GM18519 (cell line): ENCODE data around the gene MC1R.
"Not testable (repeated sequence)": the region's sequence is repeated elsewhere in the genome, so short reads cannot be mapped to it uniquely, and the experiment has no call there.

Experiments
- ATAC-seq: cut with Tn5 transposase; IDR thresholded peaks from one replicate; pipeline ENCODE4 v1.9.1; 2021; ENCODE audit warnings: mild to moderate bottlenecking, moderate library complexity; ENCODE audit not compliant: unreplicated experiment, low FRiP score

The MC1R gene

DNA sequence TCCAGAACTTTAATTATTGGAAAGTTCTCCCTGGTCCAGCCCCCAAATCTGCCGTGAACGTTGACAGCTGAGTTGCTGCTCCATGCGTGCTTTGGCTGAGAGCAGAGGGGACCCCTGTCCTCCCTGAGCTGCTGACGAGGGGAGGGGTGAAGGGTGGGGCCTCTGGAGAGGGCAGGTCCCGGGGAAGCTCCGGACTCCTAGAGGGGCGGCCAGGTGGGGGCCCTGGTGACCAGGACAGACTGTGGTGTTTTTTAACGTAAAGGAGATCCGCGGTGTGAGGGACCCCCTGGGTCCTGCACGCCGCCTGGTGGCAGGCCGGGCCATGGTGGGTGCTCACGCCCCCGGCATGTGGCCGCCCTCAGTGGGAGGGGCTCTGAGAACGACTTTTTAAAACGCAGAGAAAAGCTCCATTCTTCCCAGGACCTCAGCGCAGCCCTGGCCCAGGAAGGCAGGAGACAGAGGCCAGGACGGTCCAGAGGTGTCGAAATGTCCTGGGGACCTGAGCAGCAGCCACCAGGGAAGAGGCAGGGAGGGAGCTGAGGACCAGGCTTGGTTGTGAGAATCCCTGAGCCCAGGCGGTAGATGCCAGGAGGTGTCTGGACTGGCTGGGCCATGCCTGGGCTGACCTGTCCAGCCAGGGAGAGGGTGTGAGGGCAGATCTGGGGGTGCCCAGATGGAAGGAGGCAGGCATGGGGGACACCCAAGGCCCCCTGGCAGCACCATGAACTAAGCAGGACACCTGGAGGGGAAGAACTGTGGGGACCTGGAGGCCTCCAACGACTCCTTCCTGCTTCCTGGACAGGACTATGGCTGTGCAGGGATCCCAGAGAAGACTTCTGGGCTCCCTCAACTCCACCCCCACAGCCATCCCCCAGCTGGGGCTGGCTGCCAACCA lies at the start of gene MC1R:
Gene MC1R (plus strand): TSS at position 410 of the 895 bp plus-strand sequence. CDS start 397 bp downstream, at position 807.
- ATAC-seq = no peak

DNA sequence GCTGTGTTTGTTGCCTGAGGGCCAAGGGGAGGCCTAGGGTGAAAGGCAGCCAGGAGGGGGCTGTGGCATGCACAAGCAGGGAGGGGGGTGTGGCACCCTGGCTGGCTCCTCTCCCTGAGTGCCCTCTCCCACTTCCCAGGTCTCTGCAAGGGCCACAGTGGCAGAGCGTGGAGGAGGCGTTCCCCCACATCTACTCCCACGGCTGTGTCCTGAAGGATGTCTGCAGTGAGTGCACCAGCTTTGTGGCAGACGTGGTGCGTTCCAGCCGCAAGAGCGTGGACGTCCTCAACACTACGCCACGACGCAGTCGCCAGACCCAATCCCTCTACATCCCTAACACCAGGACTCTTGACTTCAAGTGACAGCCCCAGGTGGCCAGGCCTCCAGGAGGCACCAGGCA lies 48.8 kb upstream of the MC1R start:
- ATAC-seq = no peak

DNA sequence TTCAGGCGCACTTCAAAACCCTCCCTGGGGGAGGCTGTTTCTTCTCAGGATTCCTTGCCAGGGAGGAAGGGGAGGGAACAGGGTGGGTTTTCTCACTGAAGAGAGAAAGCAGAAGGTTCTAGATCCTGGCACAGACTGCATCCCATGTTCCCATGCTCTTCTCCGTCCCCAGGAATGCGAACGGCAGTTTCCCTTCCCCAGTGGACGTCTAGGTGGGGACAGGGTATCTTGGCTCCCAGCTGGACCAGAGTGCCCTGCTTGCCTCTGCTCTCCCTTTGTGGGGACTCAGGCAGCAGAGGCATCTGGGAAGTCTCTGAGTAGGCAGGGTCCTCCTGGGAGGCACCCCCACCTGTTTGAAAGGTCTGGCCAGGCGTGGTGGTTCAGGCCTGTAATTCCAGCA lies 48.2 kb upstream of the MC1R start:
- no peak for ATAC-seq

DNA sequence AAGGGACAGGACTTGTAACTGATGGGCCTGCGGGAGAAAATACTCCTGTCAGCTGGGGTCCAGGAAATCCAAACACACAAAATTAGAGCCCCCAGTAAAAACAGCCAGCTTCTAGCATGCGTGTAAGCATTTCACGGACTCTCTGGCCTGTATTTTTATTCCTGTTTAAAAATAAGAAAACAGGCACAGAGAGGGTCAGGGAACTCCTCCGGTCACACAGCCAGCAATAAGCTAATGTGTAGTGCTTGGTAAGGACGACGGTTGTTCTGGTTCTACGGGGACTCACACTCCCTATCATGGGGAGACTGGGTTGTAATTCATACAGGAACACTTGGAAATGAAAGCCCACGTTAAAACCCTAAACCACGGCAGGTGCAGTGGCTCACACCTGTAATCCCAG lies 46.8 kb upstream of the MC1R start:
- no peak for ATAC-seq

DNA sequence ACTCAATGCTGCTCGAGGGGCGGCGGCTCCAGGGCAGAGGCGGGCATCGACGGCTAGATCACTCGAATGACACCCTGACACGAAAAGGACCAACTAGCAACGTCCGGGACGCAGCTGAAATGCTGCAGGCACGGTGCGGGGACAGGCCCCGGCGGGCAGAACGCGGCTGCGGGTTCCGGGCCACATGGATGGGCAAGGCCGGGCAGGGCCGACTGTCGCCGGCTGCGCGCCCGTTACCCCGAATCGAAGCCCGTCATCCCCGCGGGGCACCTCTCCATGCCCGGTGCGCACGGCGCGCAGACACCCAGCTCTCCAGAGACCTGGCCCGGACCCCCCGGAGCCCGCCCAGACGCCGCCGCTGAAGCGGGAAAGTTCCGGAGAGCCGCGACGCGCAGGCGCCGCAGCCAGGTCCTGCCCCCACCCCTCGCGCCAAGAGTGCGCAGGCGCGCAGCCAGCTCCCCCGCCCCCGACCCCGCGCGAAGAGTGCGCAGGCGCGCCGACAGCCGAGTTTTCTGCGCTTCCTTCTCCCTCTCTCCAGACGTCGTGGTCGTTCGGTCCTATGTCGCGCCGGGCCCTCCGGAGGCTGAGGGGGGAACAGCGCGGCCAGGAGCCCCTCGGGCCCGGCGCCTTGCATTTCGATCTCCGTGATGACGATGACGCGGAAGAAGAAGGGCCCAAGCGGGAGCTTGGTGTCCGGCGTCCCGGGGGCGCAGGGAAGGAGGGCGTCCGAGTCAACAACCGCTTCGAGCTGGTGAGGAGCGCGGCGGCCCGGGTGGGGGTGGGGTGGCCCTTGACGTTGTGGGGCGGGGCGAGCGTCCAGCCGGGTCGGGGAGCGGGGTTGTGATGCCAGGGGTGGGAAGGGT lies 45.3 kb upstream of the MC1R start, which contains the start of gene TCF25:
Gene TCF25 (plus strand): TSS at position 484 of the 863 bp plus-strand sequence. CDS start 76 bp downstream, at position 560.
- ATAC-seq = peak; percentile 27

DNA sequence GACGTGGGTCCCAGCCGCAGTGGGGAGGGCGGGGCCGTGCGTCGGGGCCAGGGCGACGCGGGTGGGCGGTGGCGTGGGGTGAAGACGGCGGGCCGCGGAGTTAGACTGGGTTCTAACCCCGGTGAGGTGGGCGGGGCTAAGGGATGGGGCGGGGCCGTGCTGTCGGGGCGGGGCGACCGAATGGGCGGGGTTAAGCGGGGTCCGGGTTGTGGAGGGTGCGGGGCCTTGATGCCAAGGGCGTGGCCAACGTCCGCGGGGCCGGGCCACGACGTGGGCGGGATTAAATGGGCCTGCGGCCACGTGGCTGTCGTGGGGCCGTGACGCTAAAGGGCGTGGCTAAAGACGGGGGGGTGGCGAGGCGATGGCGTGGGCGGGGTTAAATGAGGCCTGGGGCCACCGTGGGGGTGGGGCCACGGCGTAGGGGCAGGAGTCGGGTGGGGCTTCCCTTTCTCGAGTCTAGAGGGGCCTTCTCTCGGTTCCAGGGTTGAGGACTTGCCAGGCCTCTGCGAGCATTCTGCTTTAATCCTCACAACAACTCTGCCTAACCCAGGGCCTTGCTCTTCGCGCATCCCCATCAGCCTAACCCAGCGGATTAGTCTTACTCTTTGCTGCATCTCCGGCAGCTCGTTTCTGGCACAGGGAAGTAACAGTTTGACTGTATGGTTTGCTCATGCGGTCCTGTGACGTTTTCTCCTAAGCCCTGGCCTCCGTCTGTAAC lies 44.5 kb upstream of the MC1R start:
- peak; percentile 54 for ATAC-seq

DNA sequence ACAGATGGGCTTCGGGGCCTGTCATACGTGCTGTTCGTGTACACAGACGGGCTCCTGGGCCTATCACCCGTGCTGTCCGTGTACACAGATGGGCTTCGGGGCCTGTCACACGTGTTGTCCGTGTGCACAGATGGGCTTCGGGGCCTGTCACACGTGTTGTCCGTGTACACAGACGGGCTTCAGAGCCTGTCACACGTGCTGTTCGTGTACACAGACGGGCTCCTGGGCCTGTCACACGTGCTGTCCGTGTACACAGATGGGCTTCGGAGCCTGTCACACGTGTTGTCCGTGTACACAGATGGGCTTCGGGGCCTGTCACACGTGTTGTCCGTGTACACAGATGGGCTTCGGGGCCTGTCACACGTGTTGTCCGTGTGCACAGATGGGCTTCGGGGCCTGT lies 39.5 kb upstream of the MC1R start:
- not testable (repeated sequence) for ATAC-seq

DNA sequence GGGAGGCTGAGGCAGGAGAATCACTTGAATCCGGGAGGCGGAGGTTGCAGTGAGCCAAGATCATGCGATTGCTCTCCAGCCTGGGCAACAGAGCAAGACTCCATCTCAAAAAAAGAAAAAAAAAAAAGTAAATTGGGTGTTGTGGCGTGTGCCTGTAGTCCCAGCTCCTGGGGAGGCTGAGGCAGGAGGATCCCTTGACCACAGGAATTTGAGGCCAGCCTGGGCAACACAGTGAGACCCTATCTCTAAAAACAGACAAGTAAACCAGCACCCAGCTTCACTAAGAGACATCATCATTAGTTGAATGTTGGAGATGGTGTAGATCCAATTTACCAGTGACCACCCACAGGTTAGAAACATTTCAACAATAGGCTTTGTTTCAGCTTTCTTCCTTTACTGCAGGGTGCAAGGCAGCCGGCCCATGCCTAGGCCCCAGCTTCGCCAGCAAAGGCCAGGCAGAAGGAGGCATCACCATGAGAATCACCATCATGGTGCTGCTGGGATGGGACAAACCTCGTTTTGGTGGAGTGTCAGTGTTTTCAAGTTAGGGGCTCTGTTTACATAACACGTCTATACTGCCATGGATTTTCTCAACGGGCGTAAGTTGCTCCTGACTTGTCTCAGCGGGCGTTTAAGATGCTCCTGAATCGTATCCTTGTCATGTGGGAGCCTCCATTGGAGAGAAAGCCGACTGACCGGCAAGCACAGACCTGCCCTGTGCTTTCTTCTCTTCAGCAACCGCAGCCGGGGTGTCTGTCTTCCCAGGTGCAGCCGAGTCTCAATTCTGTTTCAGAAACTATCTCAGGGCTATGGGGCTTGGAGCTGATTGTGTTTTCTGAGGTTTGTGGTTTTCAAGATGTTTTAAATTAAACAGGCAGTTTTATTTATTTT lies 37.9 kb upstream of the MC1R start:
- ATAC-seq = no peak

DNA sequence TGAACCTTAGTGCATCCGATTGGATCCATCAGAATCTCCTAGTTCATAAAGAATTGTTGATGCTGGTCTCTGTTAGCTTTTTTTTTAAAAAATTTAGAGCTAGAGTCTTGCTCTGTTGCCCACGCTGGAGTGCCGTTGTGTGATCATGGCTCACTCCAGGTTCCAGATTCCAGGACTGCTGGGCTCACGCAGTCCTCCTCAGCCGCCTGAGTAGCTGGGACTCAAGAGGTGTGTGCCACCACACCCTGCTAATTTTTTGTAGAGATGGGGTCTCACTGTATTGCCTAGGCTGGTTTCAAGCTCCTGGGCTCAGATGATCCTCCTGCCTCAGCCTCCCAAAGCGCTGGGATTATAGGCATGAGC lies 37.3 kb upstream of the MC1R start:
- no peak for ATAC-seq

DNA sequence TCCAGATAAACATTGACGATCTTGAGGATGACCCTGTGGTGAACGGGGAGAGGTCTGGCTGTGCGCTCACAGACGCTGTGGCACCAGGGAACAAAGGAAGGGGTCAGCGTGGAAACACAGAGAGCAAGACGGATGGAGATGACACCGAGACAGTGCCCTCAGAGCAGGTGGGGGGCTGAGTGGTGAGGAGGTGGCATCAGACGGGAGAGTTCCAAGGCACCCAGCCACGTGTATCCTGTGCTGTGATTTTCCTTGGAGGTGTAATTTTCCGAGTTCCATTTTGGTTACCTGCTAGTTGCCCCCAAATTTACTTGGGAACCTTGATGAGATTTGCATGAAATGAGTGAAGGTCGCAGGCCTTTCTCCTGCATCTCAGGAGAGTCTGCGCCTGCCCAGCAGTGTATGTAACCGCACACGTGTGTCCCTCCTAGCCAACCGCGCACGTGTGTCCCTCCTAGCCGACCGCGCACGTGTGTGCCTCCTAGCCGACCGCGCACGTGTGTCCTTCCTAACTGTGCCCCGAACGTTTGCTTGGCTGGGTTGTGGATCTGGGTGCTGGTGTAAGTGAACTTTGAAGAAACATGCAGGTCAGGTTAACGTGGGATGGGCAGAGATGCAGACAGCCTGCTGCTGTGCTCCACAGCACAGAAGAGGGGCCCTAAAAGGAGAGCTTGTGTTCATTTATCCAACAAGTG lies 35.2 kb upstream of the MC1R start:
- ATAC-seq = no peak

DNA sequence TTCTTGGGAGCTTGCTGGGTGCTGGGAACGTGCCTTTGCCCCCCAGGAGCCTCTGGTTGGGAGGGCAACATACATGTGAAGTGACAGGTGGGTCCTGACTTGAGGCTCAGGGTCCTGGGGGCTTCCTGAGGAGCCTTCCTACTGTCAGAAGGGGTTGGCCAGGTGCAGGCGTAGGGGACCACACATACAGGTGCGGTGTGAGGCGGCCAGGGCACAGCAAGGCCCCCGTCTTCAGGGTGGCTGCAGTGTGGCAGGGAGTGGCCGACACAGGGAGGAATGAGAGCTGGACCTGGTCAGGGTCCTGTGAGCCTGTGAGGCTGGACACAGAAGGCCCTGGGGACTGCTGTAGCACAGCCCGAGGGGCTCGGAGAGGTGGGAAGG lies 34.6 kb upstream of the MC1R start:
- no peak for ATAC-seq

DNA sequence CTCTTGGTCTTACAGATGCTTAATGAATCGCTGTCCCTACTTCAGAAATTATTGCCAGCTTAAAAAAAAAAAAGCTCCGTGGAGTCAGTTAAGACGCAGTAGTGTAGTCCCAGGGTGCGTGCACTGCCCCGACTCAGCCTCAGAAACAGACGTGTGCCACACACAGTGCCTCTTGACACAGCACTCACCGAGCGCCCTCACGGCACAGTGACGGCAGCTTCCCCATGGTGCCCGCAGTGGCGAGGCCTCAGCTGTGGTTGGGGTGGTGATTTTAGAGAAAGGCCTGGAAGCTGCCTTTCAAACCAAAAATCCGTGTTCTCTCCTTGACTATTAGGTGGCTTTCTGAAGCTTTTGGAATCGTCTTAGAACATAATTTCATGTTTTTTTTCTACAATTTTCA lies 31.4 kb upstream of the MC1R start:
- ATAC-seq = no peak

DNA sequence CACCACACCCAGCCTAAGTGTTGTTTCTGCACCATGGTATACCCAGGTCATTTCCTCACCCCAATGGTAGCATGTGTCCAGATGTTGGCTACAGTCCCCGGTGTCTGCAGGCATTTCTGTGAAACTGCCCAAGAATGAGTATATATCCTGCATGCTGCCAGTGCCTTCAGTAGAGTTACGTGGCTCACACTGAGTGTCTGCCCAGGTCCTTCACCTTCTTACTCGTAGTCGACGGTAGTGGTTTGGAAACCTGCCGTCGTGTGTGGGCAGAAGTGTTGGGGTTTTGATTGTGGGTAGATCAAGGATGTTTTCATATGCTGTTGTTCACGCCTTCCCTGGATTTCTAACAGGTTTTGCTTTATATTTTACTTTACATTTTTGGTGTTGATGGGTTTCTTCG lies 28.5 kb upstream of the MC1R start:
- no peak for ATAC-seq

DNA sequence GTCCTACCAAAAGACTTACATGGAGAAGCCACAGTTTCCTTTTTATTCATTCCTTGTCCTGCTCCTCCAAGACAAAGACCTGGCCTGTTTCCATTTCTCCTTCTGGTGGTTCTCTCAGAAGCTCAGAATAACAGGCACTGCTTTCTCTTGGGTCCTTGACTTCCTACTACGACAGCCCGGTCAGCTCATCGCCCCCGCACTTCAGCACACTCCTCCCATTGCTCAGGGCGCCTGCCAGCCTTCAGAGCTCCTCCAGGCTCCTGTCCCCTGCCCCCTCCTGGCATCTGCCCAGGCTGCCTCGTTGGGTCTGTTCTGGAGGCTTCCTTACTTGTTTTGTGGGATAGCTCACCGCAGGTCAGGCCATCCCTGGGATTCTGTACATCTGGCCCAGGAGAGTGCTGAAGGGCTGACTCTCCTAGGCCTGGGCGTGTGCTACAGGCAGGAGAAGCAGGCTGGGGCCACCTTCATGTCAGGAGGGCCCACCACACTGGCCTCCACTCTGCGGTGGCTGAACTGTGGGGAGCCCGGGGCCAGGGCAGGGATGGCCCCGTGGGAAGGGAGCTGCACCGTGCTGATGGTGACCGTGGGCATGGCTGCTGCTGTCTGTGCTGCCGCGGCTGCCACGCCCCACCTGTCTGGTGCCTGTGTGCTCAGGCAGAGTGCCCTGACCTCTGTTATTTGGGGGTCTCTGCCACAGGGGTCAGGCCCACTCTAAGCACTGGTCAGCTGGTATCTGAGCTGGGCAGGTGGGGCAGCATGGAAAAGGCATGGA lies 27.6 kb upstream of the MC1R start:
- ATAC-seq = no peak

DNA sequence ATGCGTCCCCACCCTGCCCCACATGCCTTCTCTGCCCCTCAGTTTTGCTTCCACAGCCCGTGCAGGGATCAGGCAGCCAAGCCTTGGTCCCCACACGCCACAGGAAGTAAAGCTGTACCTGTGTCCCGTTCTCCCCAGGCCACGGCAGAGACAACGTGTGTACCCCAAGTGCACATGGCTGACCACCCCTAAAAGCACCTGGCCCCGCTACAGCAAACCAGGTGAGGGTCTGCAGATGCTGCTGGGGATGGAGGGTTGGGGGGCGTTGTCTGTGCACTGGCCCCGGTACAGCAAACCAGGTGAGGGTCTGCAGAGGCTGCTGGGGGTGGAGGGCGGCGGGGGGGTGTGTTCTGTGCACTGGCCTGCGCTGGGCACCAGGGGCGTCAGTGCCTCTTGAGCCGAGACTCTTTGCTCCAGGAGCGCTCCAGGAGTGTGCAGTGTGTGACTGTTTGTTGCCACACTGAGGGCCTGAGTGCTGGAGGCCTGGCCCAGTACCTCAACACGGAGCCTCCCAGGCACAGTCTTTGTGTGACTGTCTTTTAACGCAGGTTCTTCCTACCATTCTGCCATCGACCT lies 26.5 kb upstream of the MC1R start:
- ATAC-seq = no peak

DNA sequence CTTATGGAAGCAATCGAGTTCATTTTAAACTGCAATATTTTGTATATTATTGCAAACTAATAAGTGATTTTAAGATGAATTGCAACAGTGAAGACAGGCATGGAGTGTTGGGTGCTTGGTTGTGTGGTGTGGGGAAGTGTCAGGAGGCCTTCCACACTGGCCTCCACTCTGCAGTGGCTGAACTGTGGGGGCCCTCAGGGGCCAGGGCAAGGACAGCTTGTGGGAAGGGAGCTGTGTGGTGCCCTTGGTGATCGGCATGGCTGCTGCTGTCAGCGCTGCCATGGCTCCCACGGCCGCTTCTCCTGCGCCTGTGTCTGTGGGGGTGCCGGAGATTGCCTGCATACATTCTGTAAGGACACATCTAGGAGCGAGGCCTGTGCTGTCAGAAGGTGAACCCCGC lies 26.0 kb upstream of the MC1R start:
- no peak for ATAC-seq

DNA sequence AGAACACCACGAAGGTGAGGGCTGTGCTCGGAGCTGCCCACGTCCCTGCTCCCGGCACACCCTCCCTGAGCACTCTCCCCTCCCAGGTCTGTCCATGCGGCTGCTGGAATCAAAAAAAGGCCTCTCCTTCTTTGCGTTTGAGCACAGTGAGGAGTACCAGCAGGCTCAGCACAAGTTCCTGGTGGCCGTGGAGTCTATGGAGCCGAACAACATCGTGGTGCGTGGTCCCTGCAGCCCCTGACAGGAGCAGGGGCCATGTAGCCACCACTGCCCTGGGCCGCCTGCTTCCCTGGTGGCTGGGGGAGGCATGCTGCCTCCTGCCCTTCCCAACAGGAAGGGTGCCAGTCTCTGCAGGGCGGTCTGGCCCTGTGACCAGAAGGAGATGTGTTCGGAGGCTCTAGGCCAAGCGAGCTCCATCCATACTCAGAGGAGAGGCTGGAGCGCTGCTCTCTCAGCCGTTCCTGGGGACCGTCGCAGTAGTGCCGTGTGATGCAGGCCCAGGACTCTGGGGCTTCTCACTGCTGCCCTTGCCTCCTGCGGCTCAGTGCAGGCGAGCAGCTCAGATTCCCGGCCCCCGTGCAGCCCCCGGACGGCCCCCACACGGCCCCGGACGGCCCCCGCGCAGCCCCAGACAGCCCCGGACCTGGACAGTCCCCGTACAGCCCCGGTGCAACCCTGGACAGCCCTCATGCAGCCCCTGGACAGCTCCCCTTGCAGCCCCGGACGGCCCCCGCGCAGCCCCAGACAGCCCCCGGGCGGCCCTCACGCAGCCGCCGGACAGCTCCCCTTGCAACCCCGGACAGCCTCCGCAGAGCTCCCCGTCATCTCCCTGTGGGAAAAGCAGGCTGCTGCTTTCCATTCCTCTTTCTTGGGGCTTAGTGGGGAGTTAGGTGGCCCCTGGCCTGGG lies 24.8 kb upstream of the MC1R start:
- no peak for ATAC-seq
